Omental fat pad (tissue), 4 donors: ENCODE data around the gene NREP. TPM values are rescaled to one million over a fixed set of nuclear protein-coding genes. Genes with fewer than 3 reads are reported as not detected.

ENCODE experiments used
- ATAC-seq: fragments of 150-250 bp; one replicate; pipeline ENCODE4 v1.9.1; 2016; ENCODE audit warnings: mild to moderate bottlenecking, moderate library complexity; ENCODE audit not compliant: low FRiP score
- DNase-seq: peaks from one replicate; pipeline ENCODE4 v3.0.0-alpha.2; 2019; ENCODE audit warnings: low spot score
- CTCF ChIP-seq, 3 donors: fragments of 450-650 bp; IDR thresholded peaks; one replicate each; pipeline ENCODE4 v1.5.1; 2016 to 2017; ENCODE audit warnings: antibody characterized with exemption in 3 of 3, mild to moderate bottlenecking in 3 of 3, moderate library complexity in 2 of 3
- total RNA-seq, 4 donors: library from RNA; depleted of rRNA; stranded (reverse); fragments of >200 nt; gene quantifications; one replicate each; pipeline ENCODE4 v1.1.0, GENCODE V29; 2016

NREP gene
- total RNA-seq, 4 donors from 2014 or later = 4.4 to 17.2 (median 6.8) TPM

GRCh38 chr5:111755942-111756381 is 1.0 kb downstream of the NREP start:
- ATAC-seq (no peak), DNase-seq (no peak)
- TF ChIP-seq CTCF (IDR thresholded peaks at IDR 0.05) = no peak

- TF ChIP-seq CTCF (IDR thresholded peaks at IDR 0.05) = no peak
- ATAC-seq = no peak
- no peak for DNase-seq
Measured at GRCh38 chr5:111755345-111755941, 1.6 kb downstream of the NREP start.

DNA sequence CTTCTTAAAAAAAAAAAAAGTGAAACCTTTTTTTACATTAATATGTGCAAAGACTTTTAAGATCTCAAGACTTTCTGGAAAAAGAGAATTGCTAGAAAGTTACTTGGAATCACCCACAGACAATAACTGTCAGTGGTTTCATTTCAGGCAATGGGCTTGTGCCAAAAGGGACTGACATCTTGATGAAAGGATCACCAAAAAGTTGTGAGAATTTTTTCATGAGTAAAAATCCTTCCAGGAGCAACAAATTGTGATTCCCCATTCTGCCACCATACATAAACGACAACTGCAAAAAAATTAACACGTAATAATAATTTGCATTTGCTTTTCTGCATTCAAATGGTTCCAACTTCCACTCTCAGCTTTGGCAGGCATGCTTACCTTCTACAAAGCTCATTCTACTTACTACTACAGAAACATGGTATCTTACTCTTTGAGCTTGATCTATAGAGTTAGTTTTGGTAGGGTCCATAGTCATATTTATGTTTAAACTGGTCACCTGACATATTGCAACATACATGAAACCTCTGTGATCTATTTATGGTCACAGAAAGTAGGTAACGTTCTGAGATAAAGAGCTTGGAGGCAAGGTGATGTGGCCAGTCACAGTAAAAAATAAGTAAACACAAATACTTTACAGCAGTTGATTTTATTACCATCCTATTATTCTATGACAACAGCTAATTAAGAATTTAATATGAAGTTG is 3.0 kb downstream of the NREP start:
- no peak for TF ChIP-seq CTCF (IDR thresholded peaks at IDR 0.05)
- ATAC-seq (no peak), DNase-seq (no peak)

- ATAC-seq = no peak
- TF ChIP-seq CTCF (IDR thresholded peaks at IDR 0.05) = no peak
- DNase-seq = no peak
Measured at GRCh38 chr5:111752426-111752965, 4.5 kb downstream of the NREP start.

DNA sequence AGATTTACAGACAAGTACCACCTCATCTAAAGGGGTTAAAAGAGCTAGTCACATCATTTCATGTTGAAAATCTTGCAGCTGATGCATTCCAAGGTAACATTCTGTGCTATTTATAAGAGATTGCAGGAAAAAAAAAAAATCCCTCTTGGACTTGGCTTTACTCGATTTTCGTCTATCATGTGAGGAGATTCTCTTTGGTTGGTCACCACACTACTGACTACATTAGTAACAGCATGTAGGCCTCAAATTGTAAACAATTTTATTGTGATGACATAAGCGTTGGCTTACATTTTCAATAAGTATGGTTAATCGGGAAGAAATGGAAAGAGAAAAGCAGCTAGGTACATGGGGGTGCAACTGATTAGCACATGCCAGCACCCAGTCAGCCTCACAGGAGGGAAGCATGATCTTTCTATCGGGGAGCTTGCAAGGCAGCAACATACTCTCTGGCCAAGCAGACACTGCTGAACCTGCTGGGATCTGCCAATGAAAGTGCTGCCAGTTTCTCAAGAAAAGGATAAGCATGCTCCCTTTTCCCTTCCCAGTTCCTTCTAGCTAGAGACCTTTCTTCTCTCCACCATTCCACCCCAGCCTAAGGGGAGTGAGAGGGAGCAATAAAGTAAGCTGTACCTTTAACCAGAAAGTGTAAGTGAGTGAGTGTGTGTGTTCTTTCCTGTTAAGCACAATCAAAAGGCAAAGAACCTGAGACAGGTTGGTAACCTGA is 7.5 kb downstream of the NREP start:
- TF ChIP-seq CTCF (IDR thresholded peaks at IDR 0.05) = no peak
- ATAC-seq = no peak
- DNase-seq = no peak

- DNase-seq = no peak
- no peak for TF ChIP-seq CTCF (IDR thresholded peaks at IDR 0.05)
- peak; percentile 97 for ATAC-seq
Measured at GRCh38 chr5:111748304-111748763, 8.7 kb downstream of the NREP start.
